ENCODE data around the gene PNLIPRP1.

PNLIPRP1 gene

GRCh38 chr10:116633216-116633600, 42.4 kb downstream of the PNLIPRP1 start:
- DNase-seq, result no peak

GRCh38 chr10:116634126-116634975, 43.6 kb downstream of the PNLIPRP1 start:
- DNase-seq, result no peak

GRCh38 chr10:116636385-116636784, 45.6 kb downstream of the PNLIPRP1 start:
- no peak for DNase-seq

- no peak for DNase-seq
Observed at GRCh38 chr10:116636976-116637375, 46.2 kb downstream of the PNLIPRP1 start.

GRCh38 chr10:116637830-116638229, 47.1 kb downstream of the PNLIPRP1 start:
- DNase-seq, result no peak

- no peak for DNase-seq
Observed at GRCh38 chr10:116646502-116646901, 55.7 kb downstream of the PNLIPRP1 start.

GRCh38 chr10:116648903-116649302, 58.1 kb downstream of the PNLIPRP1 start:
- no peak for DNase-seq

- DNase-seq, result no peak
Observed at GRCh38 chr10:116653885-116654284, 63.1 kb downstream of the PNLIPRP1 start.

GRCh38 chr10:116654816-116655215, 64.1 kb downstream of the PNLIPRP1 start:
- no peak for DNase-seq

- DNase-seq, result no peak
Observed at GRCh38 chr10:116655568-116655967, 64.8 kb downstream of the PNLIPRP1 start.

- DNase-seq, result no peak
Observed at GRCh38 chr10:116656044-116656443, 65.3 kb downstream of the PNLIPRP1 start.

GRCh38 chr10:116657863-116658551, 67.2 kb downstream of the PNLIPRP1 start:
- no peak for DNase-seq
